HEK293 (cell line): Measurements from ENCODE around the gene KIF1A.

Source experiments
- CTCF ChIA-PET: fragments of 350-600 bp; formaldehyde crosslinking; extraction: SDS; loops from one replicate; lab custom pipeline; 2021; ENCODE audit warnings: antibody characterized with exemption; lab: Yijun Ruan, JAX
- POLR2A ChIA-PET: fragments of 300-600 bp; formaldehyde crosslinking; extraction: SDS; loops from one replicate; lab custom pipeline; 2020; ENCODE audit warnings: antibody characterized with exemption, inconsistent platforms; lab: Yijun Ruan, JAX
- H3K27ac ChIP-seq: fragments of 200-500 bp; sonication (Bioruptor generic); 2 replicates; pipeline ENCODE4 v1.5.1; 2014; ENCODE audit warnings: low read depth, low read length, control low read depth, inconsistent platforms; ENCODE audit errors: extremely low read depth
- H3K36me3 ChIP-seq, 2 experiments: fragments of 200-500 bp in 1 of 2; sonication (Bioruptor generic) in 1 of 2; 1 replicate in 1 of 2; 2 replicates in 1 of 2; pipeline ENCODE4 v1.5.1; 2014 to 2017; ENCODE audit warnings: inconsistent platforms in 2 of 2, low read length in 2 of 2; ENCODE audit not compliant: control insufficient read depth in 2 of 2, insufficient read depth in 1 of 2
- H3K4me1 ChIP-seq: fragments of 200-500 bp; sonication (Bioruptor generic); 2 replicates; pipeline ENCODE4 v1.5.1; 2014; ENCODE audit warnings: mild to moderate bottlenecking, low read length, inconsistent platforms; ENCODE audit not compliant: control insufficient read depth, insufficient read depth
- H3K4me3 ChIP-seq: 2 replicates; pipeline ENCODE4 v1.5.1; 2011; ENCODE audit warnings: low read depth, mild to moderate bottlenecking, control low read depth, low read length, moderate library complexity
- H3K9me3 ChIP-seq: fragments of 200-500 bp; sonication (Bioruptor generic); 2 replicates; pipeline ENCODE4 v1.5.1; 2014; ENCODE audit warnings: low read depth, low read length, inconsistent platforms; ENCODE audit not compliant: control insufficient read depth, insufficient read depth
- ATF2 ChIP-seq: fragments of 450-650 bp; formaldehyde crosslinking; IDR thresholded peaks from 2 replicates; pipeline ENCODE4 v1.5.1; 2016; ENCODE audit warnings: missing biosample characterization, missing genetic modification characterization, low read depth
- BCL11B ChIP-seq: fragments of 450-650 bp; formaldehyde crosslinking; IDR thresholded peaks from 2 replicates; pipeline ENCODE4 v1.5.1; 2016; ENCODE audit warnings: low read depth, missing biosample characterization, missing genetic modification characterization
- GLI2 ChIP-seq: fragments of 450-650 bp; formaldehyde crosslinking; IDR thresholded peaks from 2 replicates; pipeline ENCODE4; 2017; ENCODE audit warnings: missing biosample characterization, missing genetic modification characterization, low read depth, borderline replicate concordance
- IKZF3 ChIP-seq: fragments of 450-650 bp; IDR thresholded peaks from 2 replicates; pipeline ENCODE4 v1.5.0; 2018; ENCODE audit warnings: missing biosample characterization, mild to moderate bottlenecking, missing genetic modification characterization, moderate library complexity
- MZF1 ChIP-seq: fragments of 450-650 bp; formaldehyde crosslinking; IDR thresholded peaks from 2 replicates; pipeline ENCODE4 v1.5.1; 2017; ENCODE audit warnings: missing biosample characterization, missing genetic modification characterization, borderline replicate concordance
- REPIN1 ChIP-seq: fragments of 450-650 bp; formaldehyde crosslinking; IDR thresholded peaks from 2 replicates; pipeline ENCODE4 v1.5.1; 2017; ENCODE audit warnings: missing biosample characterization, missing genetic modification characterization, low read depth
- ZNF10 ChIP-seq: fragments of 450-650 bp; formaldehyde crosslinking; IDR thresholded peaks from 2 replicates; pipeline ENCODE4 v1.5.1; 2017; ENCODE audit warnings: missing biosample characterization, missing genetic modification characterization
- ZNF223 ChIP-seq: fragments of 450-650 bp; formaldehyde crosslinking; IDR thresholded peaks from 2 replicates; pipeline ENCODE4 v1.5.1; 2016; ENCODE audit warnings: missing biosample characterization, missing genetic modification characterization
- ZNF266 ChIP-seq: fragments of 450-650 bp; formaldehyde crosslinking; IDR thresholded peaks from 2 replicates; pipeline ENCODE4 v1.5.1; 2016; ENCODE audit warnings: missing biosample characterization, missing genetic modification characterization, low read depth
- ZNF354C ChIP-seq: fragments of 450-650 bp; formaldehyde crosslinking; IDR thresholded peaks from 2 replicates; pipeline ENCODE4 v1.5.1; 2016; ENCODE audit warnings: missing biosample characterization, missing genetic modification characterization, low read depth, borderline replicate concordance
- ZNF449 ChIP-seq: fragments of 450-650 bp; formaldehyde crosslinking; IDR thresholded peaks from 2 replicates; pipeline ENCODE4 v1.5.1; 2017; ENCODE audit warnings: missing biosample characterization, mild to moderate bottlenecking, missing genetic modification characterization, moderate library complexity
- ZNF596 ChIP-seq: fragments of 450-650 bp; IDR thresholded peaks from 2 replicates; pipeline ENCODE4 v1.5.0; 2018; ENCODE audit warnings: missing biosample characterization, mild to moderate bottlenecking, missing genetic modification characterization, moderate library complexity
- ZNF664 ChIP-seq: fragments of 450-650 bp; formaldehyde crosslinking; IDR thresholded peaks from 2 replicates; pipeline ENCODE4 v1.5.1; 2016; ENCODE audit warnings: missing biosample characterization, missing genetic modification characterization
- ZNF776 ChIP-seq: fragments of 450-650 bp; formaldehyde crosslinking; IDR thresholded peaks from 2 replicates; pipeline ENCODE4 v1.5.0; 2017; ENCODE audit warnings: missing biosample characterization, missing genetic modification characterization, borderline replicate concordance
- ZNF837 ChIP-seq: fragments of 450-650 bp; formaldehyde crosslinking; IDR thresholded peaks from 2 replicates; pipeline ENCODE4 v1.5.1; 2016; ENCODE audit warnings: missing biosample characterization, missing genetic modification characterization
- ZSCAN30 ChIP-seq: fragments of 450-650 bp; IDR thresholded peaks from 2 replicates; pipeline ENCODE4 v1.5.1; 2018; ENCODE audit warnings: missing biosample characterization, mild to moderate bottlenecking, missing genetic modification characterization, moderate library complexity
- TF ChIP-seq, protein P1 (sequence below): fragments of 450-650 bp; formaldehyde crosslinking; IDR thresholded peaks from 2 replicates; pipeline ENCODE4 v1.5.1; 2016; ENCODE audit warnings: missing biosample characterization, missing genetic modification characterization

The KIF1A gene

DNA sequence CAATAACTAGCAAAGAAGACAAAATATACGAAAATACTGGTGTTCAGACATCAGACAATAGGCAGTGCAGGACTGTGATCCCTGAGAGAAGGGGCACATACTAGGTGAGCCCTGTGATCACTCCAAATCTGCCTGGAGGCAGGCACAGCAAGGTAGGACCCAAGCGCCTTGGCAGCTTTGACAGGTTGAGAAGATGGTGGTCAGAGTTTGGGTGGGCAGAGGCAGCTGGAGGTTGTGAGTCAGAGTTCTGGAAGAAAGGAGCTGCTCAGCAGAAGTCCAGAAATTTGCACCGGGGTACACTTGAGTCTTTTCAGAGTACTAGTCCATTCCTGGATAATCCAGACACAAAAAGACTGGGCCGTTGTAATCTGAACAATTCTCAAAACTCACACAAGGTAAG, 14.0 kb downstream of the KIF1A start:
- Histone ChIP-seq H3K4me3 (no peak overlapping the region), H3K4me1 (no peaks in the 10 kb centered on the region), H3K36me3 (no peaks in the 10 kb centered on the region; a peak in 1 of 3 replicates), H3K9me3 (0 out of 2 replicates have a peak, but pooled peaks cover 2% of the 10 kb centered on the region), H3K27ac (no peak overlapping the region)
- TF ChIP-seq ZNF837 (tag by site-specific recombination) (no peak), BCL11B (tag by site-specific recombination) (no peak), ZNF664 (tag by site-specific recombination) (no peak)
- POLR2A ChIA-PET = no interaction called here
- CTCF ChIA-PET = interaction anchor here (0.6 kb wide), 1 partner anchor 9 kb away, joined by 3 read pairs; no protein-coding TSS in a partner anchor

DNA sequence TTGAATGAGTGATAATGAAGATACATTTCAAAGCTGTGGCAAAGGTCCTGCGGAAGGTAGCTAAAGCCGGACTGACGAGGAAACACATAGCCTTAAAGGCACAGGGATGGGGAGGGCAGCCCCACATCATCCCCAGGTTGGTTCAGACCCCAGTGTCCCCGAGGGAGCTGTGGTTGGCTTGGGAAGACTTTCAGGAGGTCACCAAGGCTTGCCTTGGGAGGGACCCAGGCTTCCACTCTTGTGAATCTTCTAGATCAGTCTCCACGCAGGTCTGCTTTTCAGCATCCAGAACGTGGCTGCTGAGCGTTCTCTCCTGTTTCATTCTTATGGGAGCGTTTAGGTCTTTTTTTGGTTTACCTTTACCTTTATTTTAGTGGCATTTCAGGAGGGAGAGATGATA, 16.8 kb downstream of the KIF1A start:
- no peak overlapping the region for H3K27ac ChIP-seq
- ChIA-PET POLR2A (no interaction called here), CTCF (interaction anchor here (1.0 kb wide), 1 partner anchor 46 kb away, joined by 3 read pairs; no protein-coding TSS in a partner anchor)
- H3K4me1 ChIP-seq = no peaks in the 10 kb centered on the region
- H3K36me3 ChIP-seq = no peaks in the 10 kb centered on the region
- H3K9me3 ChIP-seq = 0 out of 2 replicates have a peak, but pooled peaks cover 2% of the 10 kb centered on the region
- no peak overlapping the region for H3K4me3 ChIP-seq
- TF ChIP-seq ZNF449 (tag by site-specific recombination) (no peak), GLI2 (tag by site-specific recombination) (no peak), ZNF10 (no peak), ZSCAN30 (tag by site-specific recombination) (no peak), ZNF354C (tag by site-specific recombination) (no peak), IKZF3 (tag by site-specific recombination) (no peak), REPIN1 (tag by site-specific recombination) (no peak), ATF2 (tag by site-specific recombination) (no peak), ZNF596 (tag by site-specific recombination) (no peak), MZF1 (no peak), ZNF776 (no peak), ZNF266 (tag by site-specific recombination) (no peak), ZNF223 (tag by site-specific recombination) (no peak)
- TF ChIP-seq, protein P1, sequence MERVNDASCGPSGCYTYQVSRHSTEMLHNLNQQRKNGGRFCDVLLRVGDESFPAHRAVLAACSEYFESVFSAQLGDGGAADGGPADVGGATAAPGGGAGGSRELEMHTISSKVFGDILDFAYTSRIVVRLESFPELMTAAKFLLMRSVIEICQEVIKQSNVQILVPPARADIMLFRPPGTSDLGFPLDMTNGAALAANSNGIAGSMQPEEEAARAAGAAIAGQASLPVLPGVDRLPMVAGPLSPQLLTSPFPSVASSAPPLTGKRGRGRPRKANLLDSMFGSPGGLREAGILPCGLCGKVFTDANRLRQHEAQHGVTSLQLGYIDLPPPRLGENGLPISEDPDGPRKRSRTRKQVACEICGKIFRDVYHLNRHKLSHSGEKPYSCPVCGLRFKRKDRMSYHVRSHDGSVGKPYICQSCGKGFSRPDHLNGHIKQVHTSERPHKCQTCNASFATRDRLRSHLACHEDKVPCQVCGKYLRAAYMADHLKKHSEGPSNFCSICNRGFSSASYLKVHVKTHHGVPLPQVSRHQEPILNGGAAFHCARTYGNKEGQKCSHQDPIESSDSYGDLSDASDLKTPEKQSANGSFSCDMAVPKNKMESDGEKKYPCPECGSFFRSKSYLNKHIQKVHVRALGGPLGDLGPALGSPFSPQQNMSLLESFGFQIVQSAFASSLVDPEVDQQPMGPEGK (tag by site-specific recombination) = no peak
- TF ChIP-seq, all 188 proteins: peak for 0
